Measurements from ENCODE around the gene TMOD1. TPM values are rescaled to one million over a fixed set of nuclear protein-coding genes. Genes with fewer than 3 reads are reported as not detected.

The TMOD1 gene
- total and polyA plus RNA-seq, 3 donors from 2014 or later: 3.9 to 7.8 (median 3.9) TPM

GRCh38 chr9:97474372-97474925 is 27.0 kb upstream of the TMOD1 start:
- Histone ChIP-seq H3K4me1 (no peaks in the 10 kb centered on the region), H3K27ac (no peak overlapping the region), H3K4me3 (no peak overlapping the region), H3K27me3 (no peaks in the 10 kb centered on the region), H3K36me3 (ENCODE audit: low read depth, missing control alignments) (no peaks in the 10 kb centered on the region), H3K9me3 (no peaks in the 10 kb centered on the region)
- TF ChIP-seq CTCF (IDR thresholded peaks at IDR 0.05): no peak
- no peak for TF ChIP-seq POLR2A (IDR thresholded peaks at IDR 0.05)
- intact Hi-C loops (cut with DNase I; ENCODE audit: low total_unique reads): loop anchor here (5.0 kb wide), 1 partner anchor 138 kb away; no protein-coding TSS in a partner anchor
- DNase-seq: no peak
- WGBS, 2 donors: 92 to 96% methylated on average over 5 of the region's 5 CpGs

GRCh38 chr9:97475059-97475458 is 26.4 kb upstream of the TMOD1 start:
- Histone ChIP-seq H3K36me3 (ENCODE audit: low read depth, missing control alignments) (no peaks in the 10 kb centered on the region), H3K4me3 (no peak overlapping the region), H3K27me3 (no peaks in the 10 kb centered on the region), H3K9me3 (no peaks in the 10 kb centered on the region), H3K27ac (no peak overlapping the region), H3K4me1 (no peaks in the 10 kb centered on the region)
- TF ChIP-seq CTCF (IDR thresholded peaks at IDR 0.05): no peak
- intact Hi-C loops (cut with DNase I; ENCODE audit: low total_unique reads): no loop called here
- no peak for DNase-seq
- whole genome bisulfite sequencing, 2 donors: 91 to 93% methylated on average over 2 of the region's 2 CpGs

GRCh38 chr9:97478301-97478981 is 23.0 kb upstream of the TMOD1 start:
- H3K27me3 ChIP-seq: no peaks in the 10 kb centered on the region
- no peak for DNase-seq
- no peak for TF ChIP-seq CTCF (IDR thresholded peaks at IDR 0.05)
- no peak for TF ChIP-seq POLR2A (IDR thresholded peaks at IDR 0.05)
- H3K36me3 ChIP-seq (ENCODE audit: low read depth, missing control alignments): no peaks in the 10 kb centered on the region
- no peaks in the 10 kb centered on the region for H3K9me3 ChIP-seq
- H3K4me1 ChIP-seq: no peaks in the 10 kb centered on the region
- WGBS, 2 donors: 70 to 74% methylated on average over 3 of the region's 3 CpGs
- no peak overlapping the region for H3K27ac ChIP-seq
- H3K4me3 ChIP-seq: no peak overlapping the region
- intact Hi-C loops (cut with DNase I; ENCODE audit: low total_unique reads): no loop called here

GRCh38 chr9:97479496-97480159 is 21.8 kb upstream of the TMOD1 start:
- Histone ChIP-seq H3K36me3 (ENCODE audit: low read depth, missing control alignments) (no peaks in the 10 kb centered on the region), H3K27me3 (no peaks in the 10 kb centered on the region), H3K4me1 (no peaks in the 10 kb centered on the region), H3K27ac (no peak overlapping the region), H3K9me3 (no peaks in the 10 kb centered on the region), H3K4me3 (no peak overlapping the region)
- 73 to 81% methylated on average over 5 of the region's 5 CpGs for WGBS, 2 donors
- intact Hi-C loops (cut with DNase I; ENCODE audit: low total_unique reads): no loop called here
- TF ChIP-seq CTCF (IDR thresholded peaks at IDR 0.05) (no peak), POLR2A (IDR thresholded peaks at IDR 0.05) (no peak)
- no peak for DNase-seq

Data from testis (tissue), 3 donors.